ENCODE measurements around the gene KYNU. TPM values are rescaled to one million over a fixed set of nuclear protein-coding genes. Genes with fewer than 3 reads are reported as not detected.

KYNU gene
- polyA plus RNA-seq, 1 experiment: 0.04 TPM

DNA sequence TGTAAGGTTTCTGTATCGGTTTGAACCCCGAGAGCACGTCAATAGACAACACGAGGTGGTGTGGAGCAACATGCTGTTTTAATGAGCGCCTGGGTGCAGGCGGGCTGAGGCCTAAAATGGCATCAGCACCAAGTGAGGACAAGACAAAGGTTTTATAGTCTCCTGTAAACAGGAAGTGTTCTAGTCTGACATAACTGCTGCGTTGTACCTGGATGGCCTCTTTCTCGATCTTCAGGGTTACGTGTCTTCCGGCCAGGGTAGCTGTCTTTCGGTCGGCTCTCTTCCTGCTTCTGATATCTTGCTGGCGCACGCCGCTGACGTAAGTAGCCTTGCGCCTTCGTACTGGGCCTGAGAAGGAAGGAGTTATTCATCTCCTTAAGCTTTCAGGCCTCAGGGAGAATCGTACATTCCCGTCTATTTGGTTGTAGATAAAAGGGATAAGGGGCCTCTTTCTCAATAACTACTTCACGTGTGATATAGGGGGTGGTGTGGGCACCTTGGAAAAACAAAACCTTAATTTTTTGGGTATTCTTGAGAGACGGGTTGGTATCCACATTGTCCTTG, 53.5 kb downstream of the KYNU start:
- no peak for DNase-seq (ENCODE audit: low read depth)
- H3K36me3 ChIP-seq (ENCODE audit: control insufficient read depth, insufficient read depth, low read length): no peaks in the 10 kb centered on the region
- TF ChIP-seq, protein P1, sequence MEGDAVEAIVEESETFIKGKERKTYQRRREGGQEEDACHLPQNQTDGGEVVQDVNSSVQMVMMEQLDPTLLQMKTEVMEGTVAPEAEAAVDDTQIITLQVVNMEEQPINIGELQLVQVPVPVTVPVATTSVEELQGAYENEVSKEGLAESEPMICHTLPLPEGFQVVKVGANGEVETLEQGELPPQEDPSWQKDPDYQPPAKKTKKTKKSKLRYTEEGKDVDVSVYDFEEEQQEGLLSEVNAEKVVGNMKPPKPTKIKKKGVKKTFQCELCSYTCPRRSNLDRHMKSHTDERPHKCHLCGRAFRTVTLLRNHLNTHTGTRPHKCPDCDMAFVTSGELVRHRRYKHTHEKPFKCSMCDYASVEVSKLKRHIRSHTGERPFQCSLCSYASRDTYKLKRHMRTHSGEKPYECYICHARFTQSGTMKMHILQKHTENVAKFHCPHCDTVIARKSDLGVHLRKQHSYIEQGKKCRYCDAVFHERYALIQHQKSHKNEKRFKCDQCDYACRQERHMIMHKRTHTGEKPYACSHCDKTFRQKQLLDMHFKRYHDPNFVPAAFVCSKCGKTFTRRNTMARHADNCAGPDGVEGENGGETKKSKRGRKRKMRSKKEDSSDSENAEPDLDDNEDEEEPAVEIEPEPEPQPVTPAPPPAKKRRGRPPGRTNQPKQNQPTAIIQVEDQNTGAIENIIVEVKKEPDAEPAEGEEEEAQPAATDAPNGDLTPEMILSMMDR (IDR thresholded peaks at IDR 0.05; ENCODE audit: insufficient read depth, low read depth, low read length): no peak
- H3K4me3 ChIP-seq (ENCODE audit: low read depth, low read length): no peak overlapping the region
- no peaks in the 10 kb centered on the region; the same call in 1 of the 2 replicates for H3K27me3 ChIP-seq (ENCODE audit: control insufficient read depth, insufficient read depth, low read length)
- ChIA-PET CTCF (interaction anchor here (1.7 kb wide), 1 partner anchor 249 kb away, joined by 3 read pairs; no protein-coding TSS in a partner anchor), POLR2A (no interaction called here)

GRCh38 chr2:142933916-142934315, 56.5 kb downstream of the KYNU start:
- TF ChIP-seq, protein P1 (IDR thresholded peaks at IDR 0.05; ENCODE audit: insufficient read depth, low read depth, low read length): no peak
- Histone ChIP-seq H3K27me3 (ENCODE audit: control insufficient read depth, insufficient read depth, low read length) (no peaks in the 10 kb centered on the region; the same call in 1 of the 2 replicates), H3K36me3 (ENCODE audit: control insufficient read depth, insufficient read depth, low read length) (no peaks in the 10 kb centered on the region), H3K4me3 (ENCODE audit: low read depth, low read length) (no peak overlapping the region)
- POLR2A ChIA-PET: no interaction called here
- no peak for DNase-seq (ENCODE audit: low read depth)
- CTCF ChIA-PET: no interaction called here

DNA sequence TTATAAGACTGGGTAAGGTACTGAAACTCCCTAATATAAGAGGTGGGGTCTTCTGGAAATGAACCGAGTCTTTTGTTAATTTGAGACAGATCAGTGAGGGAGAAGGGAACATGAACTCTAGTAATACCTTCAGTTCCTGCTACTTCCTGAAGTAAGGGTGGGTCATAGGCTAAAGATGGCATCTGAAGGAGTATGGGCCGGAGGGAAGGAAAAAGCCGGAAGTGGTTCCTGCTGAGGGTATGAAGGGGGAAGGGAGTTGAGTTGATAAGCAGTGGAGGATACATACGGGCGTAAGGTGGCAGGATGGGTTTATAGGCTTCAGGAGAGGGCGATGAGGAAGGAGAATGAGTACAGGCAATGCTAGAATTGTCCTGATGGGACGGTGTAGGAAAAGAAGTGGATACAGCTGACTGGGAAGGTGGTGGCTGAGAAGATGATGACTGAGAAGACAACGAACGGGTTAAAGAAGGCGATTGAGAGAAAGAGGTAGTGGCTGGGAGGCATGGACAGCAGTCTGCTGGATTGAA, 58.2 kb downstream of the KYNU start:
- ChIA-PET POLR2A (no interaction called here), CTCF (no interaction called here)

DNA sequence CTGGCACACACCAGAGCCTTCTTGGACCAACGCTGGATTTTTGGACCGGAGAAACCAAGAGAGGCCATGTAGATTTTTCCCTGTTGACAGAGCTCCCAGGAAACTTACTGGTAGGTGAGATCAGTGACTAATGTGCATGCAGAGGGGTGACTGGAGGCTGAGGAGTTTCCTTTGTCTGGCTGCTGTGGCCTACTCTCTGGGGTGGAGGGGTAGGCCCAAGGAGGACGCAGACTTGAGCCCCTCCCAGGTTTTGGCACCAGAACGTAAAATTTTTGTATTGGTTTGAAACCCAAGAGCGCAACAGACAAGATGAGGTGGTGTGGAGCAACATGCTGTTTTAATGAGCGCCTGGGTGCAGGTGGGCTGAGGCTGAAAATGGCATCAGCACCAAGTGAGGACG, 59.2 kb downstream of the KYNU start:
- ChIA-PET CTCF (no interaction called here), POLR2A (no interaction called here)
- H3K4me3 ChIP-seq (ENCODE audit: low read depth, low read length): no peak overlapping the region
- H3K27me3 ChIP-seq (ENCODE audit: control insufficient read depth, insufficient read depth, low read length): no peaks in the 10 kb centered on the region; the same call in 1 of the 2 replicates
- DNase-seq (ENCODE audit: low read depth): no peak
- no peaks in the 10 kb centered on the region for H3K36me3 ChIP-seq (ENCODE audit: control insufficient read depth, insufficient read depth, low read length)
- TF ChIP-seq, protein P1 (IDR thresholded peaks at IDR 0.05; ENCODE audit: insufficient read depth, low read depth, low read length): no peak

More for the DNA sequence above, 58.2 kb downstream of the KYNU start:
- DNase-seq (ENCODE audit: low read depth): no peak
- no peaks in the 10 kb centered on the region; the same call in 1 of the 2 replicates for H3K27me3 ChIP-seq (ENCODE audit: control insufficient read depth, insufficient read depth, low read length)
- no peaks in the 10 kb centered on the region for H3K36me3 ChIP-seq (ENCODE audit: control insufficient read depth, insufficient read depth, low read length)
- TF ChIP-seq, protein P1 (IDR thresholded peaks at IDR 0.05; ENCODE audit: insufficient read depth, low read depth, low read length): no peak
- H3K4me3 ChIP-seq (ENCODE audit: low read depth, low read length): no peak overlapping the region

DNA sequence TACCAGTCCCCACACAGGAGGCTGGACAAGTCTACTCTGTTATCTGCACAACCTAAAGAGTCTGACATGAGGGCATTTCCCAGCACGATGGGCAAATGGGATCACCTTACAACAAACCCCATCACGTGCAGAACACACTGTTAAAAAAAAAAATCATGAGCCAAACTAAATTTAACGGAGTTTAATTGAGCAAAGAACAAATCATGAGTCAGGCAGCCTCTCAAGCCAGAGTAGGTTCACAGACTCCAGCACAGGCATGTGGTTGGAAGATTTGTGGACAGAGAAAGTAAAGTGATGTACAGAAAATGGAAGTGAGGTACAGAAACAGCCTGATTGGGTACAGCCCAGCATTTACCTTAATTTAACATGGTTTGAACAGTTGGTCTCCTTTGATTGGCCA, 59.9 kb downstream of the KYNU start:
- no peak overlapping the region for H3K4me3 ChIP-seq (ENCODE audit: low read depth, low read length)
- CTCF ChIA-PET: no interaction called here
- POLR2A ChIA-PET: no interaction called here
- no peak for DNase-seq (ENCODE audit: low read depth)
- TF ChIP-seq, protein P1 (IDR thresholded peaks at IDR 0.05; ENCODE audit: insufficient read depth, low read depth, low read length): no peak
- H3K27me3 ChIP-seq (ENCODE audit: control insufficient read depth, insufficient read depth, low read length): no peaks in the 10 kb centered on the region; the same call in 1 of the 2 replicates
- no peaks in the 10 kb centered on the region for H3K36me3 ChIP-seq (ENCODE audit: control insufficient read depth, insufficient read depth, low read length)
